SW480 (cell line): ENCODE results near the gene OR4X2.
A peak's percentile ranks its signal among the peaks of the same experiment; 100 is the strongest.
"Not testable (repeated sequence)": the region's sequence is repeated elsewhere in the genome, so short reads cannot be mapped to it uniquely, and the experiment has no call there.

ENCODE experiments used
- DNase-seq: peaks from one replicate; pipeline ENCODE4 v3.0.0-alpha.2; 2016; ENCODE audit warnings: low spot score

OR4X2 gene

GRCh38 chr11:48244804-48245203 lies at the start of gene OR4X2:
Gene OR4X2 (plus strand): TSS chr11:48245104. CDS start chr11:48245104, 0 bp downstream.
- no peak for DNase-seq

GRCh38 chr11:48207881-48208280 lies 37.0 kb upstream of the OR4X2 start:
- DNase-seq = no peak

DNA sequence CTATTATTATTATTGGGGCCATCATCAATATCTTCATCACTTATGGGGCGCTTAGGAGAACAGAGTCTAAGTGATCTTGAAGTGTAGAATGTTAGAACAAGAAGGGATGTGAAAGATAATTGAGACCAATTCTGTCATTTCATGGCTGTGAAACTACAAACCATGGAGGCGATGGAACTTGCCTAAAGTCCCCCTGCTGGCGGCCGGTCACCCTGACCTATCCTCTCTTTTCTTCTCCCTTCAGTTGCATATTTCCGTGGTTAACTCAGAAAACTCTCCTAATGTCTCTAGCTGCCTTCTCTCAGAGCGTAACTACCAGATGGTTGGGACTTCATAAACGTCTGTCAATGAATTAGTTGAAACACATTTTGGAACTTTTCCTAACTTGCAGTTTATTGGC lies 34.9 kb upstream of the OR4X2 start:
- DNase-seq = peak; percentile 29

GRCh38 chr11:48216510-48216909 lies 28.4 kb upstream of the OR4X2 start, which contains the start of gene OR4B1:
Gene OR4B1 (plus strand): TSS chr11:48216810. CDS start chr11:48216810, 0 bp downstream.
- no peak for DNase-seq

DNA sequence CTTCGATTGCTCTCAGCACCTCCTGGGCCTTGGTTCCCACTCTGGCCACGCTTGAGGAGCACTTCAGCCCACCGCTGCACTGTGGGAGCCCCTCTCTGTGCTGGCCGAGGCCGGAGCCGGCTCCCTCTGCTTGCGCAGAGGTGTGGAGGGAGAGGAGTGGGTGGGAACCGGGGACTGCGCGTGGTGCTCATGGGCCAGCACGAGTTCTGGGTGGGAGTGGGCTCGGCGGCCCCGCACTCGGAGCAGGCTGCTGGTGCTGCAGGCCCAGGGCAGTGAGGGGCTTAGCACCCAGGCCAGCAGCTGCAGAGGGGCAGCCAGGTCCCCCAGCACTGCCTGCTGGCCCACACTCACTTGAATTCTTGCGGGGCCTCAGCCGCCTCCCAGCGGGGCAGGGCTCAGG lies 16.1 kb upstream of the OR4X2 start:
- DNase-seq = no peak

DNA sequence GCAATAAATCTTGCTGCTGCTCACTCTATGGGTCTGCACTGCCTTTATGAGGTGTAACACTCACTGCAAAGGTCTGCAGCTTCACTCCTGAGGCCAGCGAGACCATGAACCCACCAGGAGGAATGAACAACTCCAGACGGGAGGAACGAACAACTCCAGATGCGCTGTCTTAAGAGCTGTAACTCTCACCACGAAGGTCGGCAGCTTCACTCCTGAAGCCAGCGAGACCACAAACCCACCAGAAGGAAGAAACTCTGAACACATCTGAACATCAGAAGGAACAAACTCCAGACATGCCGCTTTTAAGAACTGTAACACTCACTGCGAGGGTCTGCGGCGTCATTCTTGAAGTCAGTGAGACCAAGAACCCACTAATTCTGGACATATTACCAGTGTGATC lies 14.8 kb upstream of the OR4X2 start:
- DNase-seq = not testable (repeated sequence)

DNA sequence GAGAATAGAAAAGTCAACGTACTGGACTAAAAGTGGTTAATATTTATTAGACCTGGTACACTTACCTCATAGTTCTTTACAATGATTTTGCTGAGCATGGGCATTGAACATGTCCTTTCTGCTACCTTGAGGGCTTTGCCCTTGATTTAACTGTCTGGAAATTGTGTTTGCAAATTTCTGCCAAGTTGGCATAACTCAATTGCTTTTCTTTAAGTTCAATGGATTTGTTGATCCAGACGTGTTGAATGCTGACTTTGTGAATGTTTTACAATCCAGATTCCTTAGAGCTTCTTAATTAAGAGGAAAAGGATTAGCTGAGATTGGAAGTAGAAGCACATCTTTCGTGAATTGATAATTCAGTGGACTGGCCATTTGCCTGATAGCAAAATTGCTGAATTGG lies 7.2 kb upstream of the OR4X2 start:
- no peak for DNase-seq

DNA sequence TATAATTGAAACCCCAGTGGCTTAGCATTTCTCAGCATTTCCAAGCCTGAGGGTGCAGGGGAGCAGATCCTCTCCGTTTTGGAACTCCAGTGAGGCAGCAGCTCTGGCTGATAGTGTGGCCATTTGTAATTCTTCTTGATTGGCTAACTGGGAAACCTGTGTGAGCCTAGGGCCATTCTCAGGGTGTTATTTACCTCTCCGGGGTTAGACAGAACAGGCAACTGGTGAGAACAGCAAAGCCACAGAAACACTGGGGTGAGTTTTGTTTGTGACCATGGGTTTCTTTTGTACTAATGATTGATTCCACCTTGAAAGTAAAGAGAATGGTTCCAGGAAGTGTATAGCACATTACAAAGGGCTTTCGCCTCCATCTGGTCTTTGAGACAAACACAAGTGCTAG lies 2.4 kb upstream of the OR4X2 start:
- DNase-seq = no peak

- no peak for DNase-seq
Observed at GRCh38 chr11:48248902-48249301, 4.0 kb downstream of the OR4X2 start.

GRCh38 chr11:48261600-48261999 lies 16.7 kb downstream of the OR4X2 start:
- no peak for DNase-seq

DNA sequence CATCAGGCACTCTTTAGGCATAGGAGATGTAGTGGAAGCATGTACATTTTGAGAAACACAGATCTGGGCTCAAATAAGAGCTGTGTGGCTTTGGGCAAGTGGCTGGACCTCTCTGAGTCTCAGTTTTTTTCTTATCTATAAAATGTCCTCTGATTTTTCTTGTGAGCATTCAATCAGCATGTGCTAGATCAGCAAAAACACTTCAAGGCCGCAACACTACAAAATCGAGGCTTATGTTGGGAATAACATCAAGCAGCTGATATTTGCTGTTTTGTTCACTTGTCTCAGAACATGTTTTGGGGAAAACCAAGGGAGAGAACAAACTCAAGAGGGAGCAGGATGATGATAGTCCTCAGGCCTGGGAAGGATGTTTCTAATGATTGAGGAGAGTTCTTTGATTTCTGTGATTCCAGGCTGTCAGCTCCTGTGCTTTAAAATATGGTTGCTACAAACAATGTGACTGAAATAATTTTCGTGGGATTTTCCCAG lies 18.6 kb downstream of the OR4X2 start, which contains the start of gene OR4X1:
Gene OR4X1, plus strand, starts transcription at position 439 of the 489 bp plus-strand sequence. Its CDS starts 0 bp downstream, at position 439.
- DNase-seq = no peak

GRCh38 chr11:48270621-48271020 lies 25.7 kb downstream of the OR4X2 start:
- no peak for DNase-seq

GRCh38 chr11:48272606-48273005 lies 27.7 kb downstream of the OR4X2 start:
- DNase-seq = no peak
